IMR-90 (cell line): ENCODE measurements around the gene TTC21A. TPM values are rescaled to one million over a fixed set of nuclear protein-coding genes. Genes with fewer than 3 reads are reported as not detected.

Source experiments
- ATAC-seq: fragments of 200-7000 bp; cut with Tn5 transposase; 2 replicates; pipeline ENCODE4 v1.9.1; 2020; ENCODE audit warnings: low read depth, mild to moderate bottlenecking, moderate library complexity
- BruUV-seq: library from RNA; stranded (reverse); fragments of 400-500 nt; replicated peaks from 2 replicates; lab custom pipeline; 2021; lab: Mats Ljungman, UMichigan
- CTCF ChIA-PET: fragments of 300-600 bp; formaldehyde crosslinking; extraction: SDS; loops from one replicate; lab custom pipeline; 2021; ENCODE audit warnings: antibody characterized with exemption; lab: Yijun Ruan, JAX
- POLR2A ChIA-PET: fragments of 300-600 bp; sonication (Branson Sonifier 250); formaldehyde crosslinking; loops from one replicate; lab custom pipeline; 2022; ENCODE audit warnings: antibody characterized with exemption; ENCODE audit not compliant: unreplicated experiment; lab: Charles Lee
- DNase-seq: peaks from one replicate; pipeline ENCODE4 v3.0.0; 2013
- H2AFZ ChIP-seq: replicated peaks from 2 replicates; pipeline ENCODE3; 2013; ENCODE audit warnings: low read length, mild to moderate bottlenecking; ENCODE audit not compliant: poor library complexity
- H2AK5ac ChIP-seq: 2 replicates; pipeline ENCODE4 v1.6.1; 2013; ENCODE audit warnings: low read depth, low read length, inconsistent platforms
- H2AK9ac ChIP-seq: replicated peaks from 2 replicates; pipeline ENCODE3; 2013; ENCODE audit warnings: mild to moderate bottlenecking, low read depth, low read length, moderate library complexity; ENCODE audit not compliant: poor library complexity
- H2BK120ac ChIP-seq: 2 replicates; pipeline ENCODE4 v1.6.1; 2013; ENCODE audit warnings: low read depth, low read length, inconsistent platforms
- H2BK15ac ChIP-seq: 3 replicates; pipeline ENCODE4 v1.6.1; 2013; ENCODE audit warnings: low read depth, low read length, inconsistent platforms
- H2BK20ac ChIP-seq: 2 replicates; pipeline ENCODE4 v1.6.1; 2013; ENCODE audit warnings: low read depth, mild to moderate bottlenecking, inconsistent platforms, low read length, moderate library complexity
- H2BK5ac ChIP-seq: 2 replicates; pipeline ENCODE4 v1.6.1; 2013; ENCODE audit warnings: mild to moderate bottlenecking, low read depth, low read length, inconsistent platforms; ENCODE audit not compliant: poor library complexity, severe bottlenecking
- H3K14ac ChIP-seq: replicated peaks from 2 replicates; pipeline ENCODE4 v1.6.1; 2013; ENCODE audit warnings: low read depth, low read length, inconsistent platforms
- H3K18ac ChIP-seq: 2 replicates; pipeline ENCODE4 v1.6.1; 2013; ENCODE audit warnings: low read depth, low read length, control low read depth
- H3K23ac ChIP-seq: 2 replicates; pipeline ENCODE4 v1.6.1; 2013; ENCODE audit warnings: low read depth, low read length, inconsistent platforms
- H3K27ac ChIP-seq: 2 replicates; pipeline ENCODE4 v1.5.1; 2013; ENCODE audit warnings: mild to moderate bottlenecking, control low read depth, low read length; ENCODE audit not compliant: insufficient read depth
- H3K27me3 ChIP-seq: 2 replicates; pipeline ENCODE4 v1.6.1; 2013; ENCODE audit warnings: low read length; ENCODE audit not compliant: control insufficient read depth, insufficient read depth
- H3K36me3 ChIP-seq: 2 replicates; pipeline ENCODE4 v1.6.1; 2013; ENCODE audit warnings: low read length, mixed read lengths; ENCODE audit not compliant: control insufficient read depth, insufficient read depth
- H3K4ac ChIP-seq: 2 replicates; pipeline ENCODE4 v1.6.1; 2013; ENCODE audit warnings: low read depth, low read length, inconsistent platforms
- H3K4me1 ChIP-seq: 2 replicates; pipeline ENCODE4 v1.6.1; 2013; ENCODE audit warnings: low read length, mixed read lengths; ENCODE audit not compliant: control insufficient read depth, insufficient read depth
- H3K4me2 ChIP-seq: 2 replicates; pipeline ENCODE4 v1.6.1; 2013; ENCODE audit warnings: low read depth, mild to moderate bottlenecking, control low read depth, low read length, moderate library complexity
- H3K4me3 ChIP-seq: 2 replicates; pipeline ENCODE4 v1.5.1; 2013; ENCODE audit warnings: low read depth, mild to moderate bottlenecking, control low read depth, low read length, moderate library complexity; ENCODE audit not compliant: insufficient read depth
- H3K56ac ChIP-seq: 2 replicates; pipeline ENCODE4 v1.6.1; 2013; ENCODE audit warnings: low read length, inconsistent platforms; ENCODE audit not compliant: insufficient read depth; ENCODE audit errors: extremely low read depth
- H3K79me1 ChIP-seq, 2 experiments: 2 replicates each; pipeline ENCODE4 v1.6.1; 2013; ENCODE audit warnings: low read length in 2 of 2, inconsistent platforms in 1 of 2, low read depth in 1 of 2
- H3K9ac ChIP-seq: 2 replicates; pipeline ENCODE4 v1.6.1; 2013; ENCODE audit warnings: low read depth, low read length, control low read depth
- H3K9me1 ChIP-seq: 2 replicates; pipeline ENCODE4 v1.6.1; 2013; ENCODE audit warnings: low read length, inconsistent platforms; ENCODE audit not compliant: insufficient read depth
- H3K9me3 ChIP-seq: 2 replicates; pipeline ENCODE4 v1.6.1; 2013; ENCODE audit warnings: low read length; ENCODE audit not compliant: control insufficient read depth, insufficient read depth
- H4K20me1 ChIP-seq: 2 replicates; pipeline ENCODE4 v1.6.1; 2013; ENCODE audit warnings: low read length, inconsistent platforms; ENCODE audit not compliant: insufficient read depth
- H4K5ac ChIP-seq: 2 replicates; pipeline ENCODE4 v1.6.1; 2013; ENCODE audit warnings: mild to moderate bottlenecking, low read depth, low read length, control low read depth
- H4K8ac ChIP-seq, 2 experiments: 2 replicates each; pipeline ENCODE4 v1.6.1; 2013; ENCODE audit warnings: low read depth in 2 of 2, low read length in 2 of 2, control low read depth in 1 of 2, inconsistent platforms in 1 of 2
- H4K91ac ChIP-seq: 2 replicates; pipeline ENCODE4 v1.6.1; 2013; ENCODE audit warnings: low read depth, low read length, inconsistent platforms; ENCODE audit not compliant: insufficient read depth
- BHLHE40 ChIP-seq: fragments of 150-350 bp; IDR thresholded peaks from 2 replicates; pipeline ENCODE4 v1.6.1; 2016; ENCODE audit warnings: mild to moderate bottlenecking, low read depth, low read length
- MAZ ChIP-seq: IDR thresholded peaks from 2 replicates; pipeline ENCODE4 v1.6.1; 2012; ENCODE audit warnings: low read depth, mild to moderate bottlenecking, low read length, improper control_type of control experiment, moderate library complexity, borderline replicate concordance
- MXI1 ChIP-seq: IDR thresholded peaks from 2 replicates; pipeline ENCODE4 v1.6.1; 2012; ENCODE audit warnings: low read depth, mild to moderate bottlenecking, low read length, moderate library complexity, borderline replicate concordance
- WGBS, 2 experiments: methylation state at CpG; one replicate each; pipeline versions ENCODE4 v1.1.5 to v1.1.7; 2013; ENCODE audit warnings: missing lambda C conversion rate in 2 of 2; ENCODE audit not compliant: insufficient read length in 1 of 2; ENCODE audit errors: extremely low coverage in 2 of 2; 5-methylcytosine and 5-hydroxymethylcytosine counted together
- dilution Hi-C: fragments of 300-500 bp; cut with HindIII; formaldehyde crosslinking; loops from one replicate; pipeline ENCODE4 v1.14.3; 2018; ENCODE audit warnings: low sequenced_read_pairs; ENCODE audit not compliant: unreplicated experiment
- in situ Hi-C: fragments of 300-500 bp; cut with MboI; formaldehyde crosslinking; loops from 3 replicates; pipeline ENCODE4 v1.14.3; 2019; ENCODE audit warnings: low sequenced_read_pairs, inconsistent platforms, mixed read lengths
- intact Hi-C: fragments of 100-400 bp; cut with micrococcal nuclease; formaldehyde crosslinking; loops from 2 replicates; pipeline ENCODE4 v1.10.0; 2022
- polyA plus RNA-seq, 3 experiments: library from polyadenylated mRNA; depleted of rRNA; stranded (reverse); fragments of >200 nt; gene quantifications; 2 replicates each; pipeline ENCODE4 v1.2.3, GENCODE V29; 2012; ENCODE audit warnings: low replicate concordance in 1 of 3
- total RNA-seq: library from RNA; depleted of rRNA; stranded (reverse); fragments of >200 nt; gene quantifications from 2 replicates; pipeline ENCODE4 v1.2.3, GENCODE V29; 2012
- TF ChIP-seq, protein P1 (sequence below): conservative IDR thresholded peaks from 2 replicates; pipeline ENCODE4 v1.5.1; 2012; ENCODE audit warnings: mild to moderate bottlenecking, low read depth, low read length, improper control_type of control experiment

TTC21A gene
- total and polyA plus RNA-seq, 2 of the 4 experiments (the other 2 are of a cell fraction): 0.90 to 1.8 TPM

DNA sequence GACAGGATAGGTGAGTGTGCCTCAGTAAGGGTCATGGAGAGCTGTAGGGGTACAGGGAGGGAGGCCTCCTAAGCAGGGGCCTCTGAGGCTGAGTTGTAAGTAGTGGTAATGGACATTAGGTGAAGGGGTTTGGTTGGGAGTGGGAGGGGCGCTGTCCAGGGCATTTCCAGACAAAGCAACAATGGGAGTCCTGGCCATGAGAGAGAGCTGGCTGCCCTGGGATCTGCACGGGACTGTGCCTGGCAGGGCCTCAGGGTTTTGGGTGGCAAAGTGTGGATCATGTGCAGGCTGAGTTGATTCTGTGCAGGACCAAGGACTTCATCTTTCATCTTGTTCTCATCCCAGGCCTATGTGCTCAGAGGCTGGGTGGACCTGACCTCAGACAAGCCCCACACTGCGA, 4.6 kb downstream of the TTC21A start:
- no TSS peak for BruUV-seq
- TF ChIP-seq BHLHE40 (no peak), MAZ (no peak), MXI1 (no peak)
- TF ChIP-seq, protein P1, sequence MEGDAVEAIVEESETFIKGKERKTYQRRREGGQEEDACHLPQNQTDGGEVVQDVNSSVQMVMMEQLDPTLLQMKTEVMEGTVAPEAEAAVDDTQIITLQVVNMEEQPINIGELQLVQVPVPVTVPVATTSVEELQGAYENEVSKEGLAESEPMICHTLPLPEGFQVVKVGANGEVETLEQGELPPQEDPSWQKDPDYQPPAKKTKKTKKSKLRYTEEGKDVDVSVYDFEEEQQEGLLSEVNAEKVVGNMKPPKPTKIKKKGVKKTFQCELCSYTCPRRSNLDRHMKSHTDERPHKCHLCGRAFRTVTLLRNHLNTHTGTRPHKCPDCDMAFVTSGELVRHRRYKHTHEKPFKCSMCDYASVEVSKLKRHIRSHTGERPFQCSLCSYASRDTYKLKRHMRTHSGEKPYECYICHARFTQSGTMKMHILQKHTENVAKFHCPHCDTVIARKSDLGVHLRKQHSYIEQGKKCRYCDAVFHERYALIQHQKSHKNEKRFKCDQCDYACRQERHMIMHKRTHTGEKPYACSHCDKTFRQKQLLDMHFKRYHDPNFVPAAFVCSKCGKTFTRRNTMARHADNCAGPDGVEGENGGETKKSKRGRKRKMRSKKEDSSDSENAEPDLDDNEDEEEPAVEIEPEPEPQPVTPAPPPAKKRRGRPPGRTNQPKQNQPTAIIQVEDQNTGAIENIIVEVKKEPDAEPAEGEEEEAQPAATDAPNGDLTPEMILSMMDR: no peak

More for the DNA sequence above, 4.6 kb downstream of the TTC21A start:
- Histone ChIP-seq H3K18ac (no peak overlapping the region), H3K79me1 (no peaks in the 10 kb centered on the region), H3K14ac (no peak overlapping the region), H2BK5ac (no peak overlapping the region), H2AK5ac (no peak overlapping the region), H3K27ac (no peak overlapping the region), H2BK120ac (no peak overlapping the region), H3K4me1 (no peaks in the 10 kb centered on the region), H4K8ac (no peak overlapping the region), H4K5ac (no peak overlapping the region), H3K36me3 (no peaks in the 10 kb centered on the region), H2AFZ (no peak overlapping the region), H3K9me1 (no peaks in the 10 kb centered on the region; the same call in 1 of the 2 replicates), H3K4ac (no peak overlapping the region), H3K27me3 (no peaks in the 10 kb centered on the region), H3K4me3 (no peak overlapping the region), H3K9me3 (no peaks in the 10 kb centered on the region), H2BK15ac (no peak overlapping the region), H4K91ac (no peak overlapping the region), H2AK9ac (no peak overlapping the region), H3K56ac (no peak overlapping the region), H3K9ac (no peak overlapping the region), H4K20me1 (no peaks in the 10 kb centered on the region), H2BK20ac (no peak overlapping the region), H3K23ac (no peak overlapping the region), H3K4me2 (no peak overlapping the region)
- WGBS, 2 experiments: no CpG with 5 or more reads among the region's 3 CpGs
- intact Hi-C loops: no loop called here
- ChIA-PET CTCF (no interaction called here), POLR2A (no interaction called here)
- in situ Hi-C loops: no loop called here
- dilution Hi-C loops: no loop called here
- no peak for DNase-seq
- ATAC-seq: no peak
